Gastroesophageal sphincter (tissue), 3 donors: ENCODE results near the gene ZIC3.

Experiments
- EP300 ChIP-seq: sonication (generic); formaldehyde crosslinking; IDR thresholded peaks from one replicate; pipeline ENCODE4 v1.6.1; 2017; ENCODE audit warnings: antibody characterized with exemption, mild to moderate bottlenecking
- POLR2A ChIP-seq, 2 donors: fragments of 450-650 bp; IDR thresholded peaks; one replicate each; pipeline ENCODE4 v1.6.1; 2017; ENCODE audit warnings: antibody characterized with exemption in 2 of 2, mild to moderate bottlenecking in 2 of 2, moderate library complexity in 1 of 2
- POLR2AphosphoS5 ChIP-seq: sonication (generic); formaldehyde crosslinking; IDR thresholded peaks from one replicate; pipeline ENCODE4 v1.6.1; 2017; ENCODE audit warnings: antibody characterized with exemption
- TF ChIP-seq, protein P1 (sequence below), 4 experiments: fragments of 200-600 bp in 2 of 4; fragments of 450-650 bp in 2 of 4; sonication (generic) in 1 of 4; IDR thresholded peaks; one replicate each; pipeline ENCODE4 v1.5.1; 2017 to 2019; ENCODE audit warnings: antibody characterized with exemption in 4 of 4, mild to moderate bottlenecking in 2 of 4, moderate library complexity in 2 of 4

DNA sequence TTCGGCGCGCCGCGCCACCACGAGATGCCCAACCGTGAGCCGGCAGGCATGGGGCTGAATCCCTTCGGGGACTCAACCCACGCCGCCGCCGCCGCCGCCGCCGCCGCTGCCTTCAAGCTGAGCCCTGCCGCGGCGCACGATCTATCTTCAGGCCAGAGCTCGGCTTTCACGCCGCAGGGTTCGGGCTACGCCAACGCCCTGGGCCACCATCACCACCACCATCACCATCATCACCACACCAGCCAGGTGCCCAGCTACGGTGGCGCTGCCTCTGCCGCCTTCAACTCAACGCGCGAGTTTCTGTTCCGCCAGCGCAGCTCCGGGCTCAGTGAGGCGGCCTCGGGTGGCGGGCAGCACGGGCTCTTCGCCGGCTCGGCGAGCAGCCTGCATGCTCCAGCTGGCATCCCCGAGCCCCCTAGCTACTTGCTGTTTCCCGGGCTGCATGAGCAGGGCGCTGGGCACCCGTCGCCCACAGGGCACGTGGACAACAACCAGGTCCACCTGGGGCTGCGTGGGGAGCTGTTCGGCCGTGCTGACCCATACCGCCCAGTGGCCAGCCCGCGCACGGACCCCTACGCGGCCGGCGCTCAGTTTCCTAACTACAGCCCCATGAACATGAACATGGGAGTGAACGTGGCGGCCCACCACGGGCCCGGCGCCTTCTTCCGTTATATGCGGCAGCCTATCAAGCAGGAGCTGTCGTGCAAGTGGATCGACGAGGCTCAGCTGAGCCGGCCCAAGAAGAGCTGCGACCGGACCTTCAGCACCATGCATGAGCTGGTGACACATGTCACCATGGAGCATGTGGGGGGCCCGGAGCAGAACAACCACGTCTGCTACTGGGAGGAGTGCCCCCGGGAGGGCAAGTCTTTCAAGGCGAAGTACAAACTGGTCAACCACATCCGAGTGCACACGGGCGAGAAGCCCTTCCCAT lies 1.1 kb downstream of the ZIC3 start:
- no peak for TF ChIP-seq EP300
- TF ChIP-seq POLR2A (IDR thresholded peaks at IDR 0.05) = no peak
- TF ChIP-seq, protein P1, sequence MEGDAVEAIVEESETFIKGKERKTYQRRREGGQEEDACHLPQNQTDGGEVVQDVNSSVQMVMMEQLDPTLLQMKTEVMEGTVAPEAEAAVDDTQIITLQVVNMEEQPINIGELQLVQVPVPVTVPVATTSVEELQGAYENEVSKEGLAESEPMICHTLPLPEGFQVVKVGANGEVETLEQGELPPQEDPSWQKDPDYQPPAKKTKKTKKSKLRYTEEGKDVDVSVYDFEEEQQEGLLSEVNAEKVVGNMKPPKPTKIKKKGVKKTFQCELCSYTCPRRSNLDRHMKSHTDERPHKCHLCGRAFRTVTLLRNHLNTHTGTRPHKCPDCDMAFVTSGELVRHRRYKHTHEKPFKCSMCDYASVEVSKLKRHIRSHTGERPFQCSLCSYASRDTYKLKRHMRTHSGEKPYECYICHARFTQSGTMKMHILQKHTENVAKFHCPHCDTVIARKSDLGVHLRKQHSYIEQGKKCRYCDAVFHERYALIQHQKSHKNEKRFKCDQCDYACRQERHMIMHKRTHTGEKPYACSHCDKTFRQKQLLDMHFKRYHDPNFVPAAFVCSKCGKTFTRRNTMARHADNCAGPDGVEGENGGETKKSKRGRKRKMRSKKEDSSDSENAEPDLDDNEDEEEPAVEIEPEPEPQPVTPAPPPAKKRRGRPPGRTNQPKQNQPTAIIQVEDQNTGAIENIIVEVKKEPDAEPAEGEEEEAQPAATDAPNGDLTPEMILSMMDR (IDR thresholded peaks at IDR 0.05) = no peak
- TF ChIP-seq POLR2AphosphoS5 = no peak
